ENCODE measurements around the gene NALCN. TPM values are rescaled to one million over a fixed set of nuclear protein-coding genes. Genes with fewer than 3 reads are reported as not detected.

NALCN gene
- total RNA-seq, 4 donors from 2014 or later = 0.62 to 0.87 TPM; not detected in 2

GRCh38 chr13:101144808-101145419, 271.4 kb downstream of the NALCN start:
- Histone ChIP-seq H3K4me3 (no peak overlapping the region), H3K9me3 (no peaks in the 10 kb centered on the region), H3K4me1 (no peaks in the 10 kb centered on the region), H3K36me3 (no peaks in the 10 kb centered on the region), H3K27me3 (peaks cover 0 to 2% (median 0%) of the 10 kb centered on the region in 3 donors), H3K27ac (no peak overlapping the region)
- in situ Hi-C loops (cut with MboI; ENCODE audit: low sequenced_read_pairs in 4 of 4) (loop anchor here in 2 of 4 donors (25.0 kb wide), 1 partner anchor 617 kb away; no protein-coding TSS in a partner anchor), intact Hi-C loops (cut with DNase I; ENCODE audit: low total_unique reads) (loop anchor here (10.0 kb wide), 1 partner anchor 330 kb away; no protein-coding TSS in a partner anchor)
- DNase-seq = no peak
- no peak for ATAC-seq
- TF ChIP-seq POLR2A (IDR thresholded peaks at IDR 0.05) (no peak), CTCF (IDR thresholded peaks at IDR 0.05 in 4 of 5, conservative IDR thresholded peaks at IDR 0.05 in 1 of 5) (peak in 4 of 5 experiments; percentile 37 to 66 (median 56))

DNA sequence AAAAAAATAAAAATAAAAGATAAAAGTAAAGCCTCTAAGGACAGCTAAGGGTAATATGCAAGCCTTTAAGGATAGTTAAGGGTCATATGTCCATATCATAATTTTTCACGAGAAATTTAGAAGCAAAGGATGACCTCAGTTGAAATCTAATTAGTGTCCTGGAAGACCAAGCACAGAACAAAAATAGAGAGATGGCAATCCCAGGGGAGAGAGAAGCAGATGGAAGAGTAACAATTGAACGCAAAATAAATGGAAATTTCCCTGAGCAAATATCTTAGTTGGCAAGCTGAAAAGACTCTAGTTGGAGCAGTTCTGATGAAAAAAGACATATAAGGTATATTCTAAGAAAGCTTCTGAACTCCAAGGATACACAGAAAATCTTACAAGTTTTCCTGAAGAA, 275.4 kb downstream of the NALCN start:
- Histone ChIP-seq H3K4me1 (no peaks in the 10 kb centered on the region), H3K9me3 (no peaks in the 10 kb centered on the region), H3K4me3 (no peak overlapping the region), H3K27me3 (peaks cover 0 to 4% (median 3%) of the 10 kb centered on the region in 3 donors), H3K36me3 (no peaks in the 10 kb centered on the region), H3K27ac (no peak overlapping the region)
- TF ChIP-seq CTCF (IDR thresholded peaks at IDR 0.05 in 4 of 5, conservative IDR thresholded peaks at IDR 0.05 in 1 of 5) (no peak), POLR2A (IDR thresholded peaks at IDR 0.05) (no peak)
- DNase-seq (no peak), ATAC-seq (no peak)
- intact Hi-C loops (cut with DNase I; ENCODE audit: low total_unique reads) = loop anchor here (10.0 kb wide), 1 partner anchor 334 kb away; no protein-coding TSS in a partner anchor
- in situ Hi-C loops (cut with MboI; ENCODE audit: low sequenced_read_pairs in 4 of 4) = loop anchor here in 2 of 4 donors (25.0 kb wide), 1 partner anchor 621 kb away; no protein-coding TSS in a partner anchor

DNA sequence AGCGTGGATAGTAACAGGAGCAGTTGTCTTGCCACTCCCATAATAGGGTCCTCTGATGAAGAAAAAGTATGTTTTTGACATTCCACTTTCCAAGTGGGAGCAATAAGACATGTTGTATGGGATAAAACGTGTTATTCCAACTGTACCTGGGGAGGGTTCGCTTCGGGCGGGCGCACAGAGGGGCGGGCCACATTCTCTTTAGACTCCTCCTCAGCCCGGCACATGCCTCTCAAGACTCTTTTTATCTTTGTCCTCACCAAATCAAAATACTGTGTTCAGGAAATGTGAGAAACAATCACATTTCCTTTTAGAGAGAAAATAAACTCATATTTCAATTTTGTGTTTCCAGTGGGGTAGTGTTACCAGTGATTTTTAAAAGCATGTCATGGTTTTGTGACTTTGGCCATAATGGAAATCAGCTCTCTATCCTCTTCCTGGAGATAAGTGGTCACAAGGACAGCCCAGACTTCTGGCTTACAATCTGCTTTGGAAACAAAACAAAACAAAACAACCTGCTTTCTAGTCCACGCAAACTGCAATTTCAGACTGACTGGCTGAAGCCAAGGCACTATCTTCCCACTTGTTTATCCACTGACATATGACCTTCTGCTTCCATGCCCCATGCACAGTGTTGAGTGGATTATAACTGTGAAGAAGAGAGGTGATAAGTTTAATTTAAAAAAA, 276.1 kb downstream of the NALCN start:
- intact Hi-C loops (cut with DNase I; ENCODE audit: low total_unique reads) (loop anchor here (10.0 kb wide), 1 partner anchor 335 kb away; no protein-coding TSS in a partner anchor), in situ Hi-C loops (cut with MboI; ENCODE audit: low sequenced_read_pairs in 4 of 4) (loop anchor here in 2 of 4 donors (25.0 kb wide), 1 partner anchor 622 kb away; no protein-coding TSS in a partner anchor)
- H3K9me3 ChIP-seq = no peaks in the 10 kb centered on the region
- DNase-seq = no peak
- H3K27me3 ChIP-seq = peaks cover 0 to 4% (median 3%) of the 10 kb centered on the region in 3 donors
- H3K4me1 ChIP-seq = no peaks in the 10 kb centered on the region
- H3K36me3 ChIP-seq = no peaks in the 10 kb centered on the region
- H3K4me3 ChIP-seq = no peak overlapping the region
- H3K27ac ChIP-seq = no peak overlapping the region
- no peak for ATAC-seq
- TF ChIP-seq CTCF (IDR thresholded peaks at IDR 0.05 in 4 of 5, conservative IDR thresholded peaks at IDR 0.05 in 1 of 5) = no peak

- TF ChIP-seq POLR2A (IDR thresholded peaks at IDR 0.05) = no peak
- ATAC-seq = no peak
- in situ Hi-C loops (cut with MboI; ENCODE audit: low sequenced_read_pairs in 4 of 4) = loop anchor here in 2 of 4 donors (25.0 kb wide), 1 partner anchor 623 kb away; no protein-coding TSS in a partner anchor
Observed at GRCh38 chr13:101139081-101139480, 277.2 kb downstream of the NALCN start.

More at GRCh38 chr13:101139081-101139480, 277.2 kb downstream of the NALCN start:
- no peaks in the 10 kb centered on the region for H3K9me3 ChIP-seq
- DNase-seq = no peak
- H3K4me1 ChIP-seq = no peaks in the 10 kb centered on the region
- intact Hi-C loops (cut with DNase I; ENCODE audit: low total_unique reads) = no loop called here
- no peak overlapping the region for H3K27ac ChIP-seq
- no peaks in the 10 kb centered on the region for H3K36me3 ChIP-seq
- no peak overlapping the region for H3K4me3 ChIP-seq
- H3K27me3 ChIP-seq = peaks cover 0 to 4% (median 3%) of the 10 kb centered on the region in 3 donors

Measured in gastrocnemius medialis (tissue), 4 donors.